ENCODE measurements around the gene WTIP.
"Not testable (repeated sequence)": the region's sequence is repeated elsewhere in the genome, so short reads cannot be mapped to it uniquely, and the experiment has no call there.

WTIP gene

GRCh38 chr19:34480971-34481841 is at the start of gene WTIP:
Gene WTIP (plus strand): TSS chr19:34481758. CDS start chr19:34481975, 217 bp downstream.
- DNase-seq (ENCODE audit: low read depth) = peak; percentile 48

GRCh38 chr19:34432797-34433196 is 48.8 kb upstream of the WTIP start:
- DNase-seq (ENCODE audit: low read depth) = no peak

- no peak for DNase-seq (ENCODE audit: low read depth)
Measured at GRCh38 chr19:34436716-34437115, 44.8 kb upstream of the WTIP start.

- no peak for DNase-seq (ENCODE audit: low read depth)
Measured at GRCh38 chr19:34448191-34448590, 33.4 kb upstream of the WTIP start.

GRCh38 chr19:34452723-34453122 is 28.8 kb upstream of the WTIP start:
- no peak for DNase-seq (ENCODE audit: low read depth)

- no peak for DNase-seq (ENCODE audit: low read depth)
Measured at GRCh38 chr19:34454091-34454490, 27.5 kb upstream of the WTIP start.

GRCh38 chr19:34454685-34455084 is 26.9 kb upstream of the WTIP start:
- DNase-seq (ENCODE audit: low read depth) = no peak

GRCh38 chr19:34455783-34456480 is 25.6 kb upstream of the WTIP start:
- DNase-seq (ENCODE audit: low read depth) = not testable (repeated sequence)

- no peak for DNase-seq (ENCODE audit: low read depth)
Measured at GRCh38 chr19:34457446-34457845, 24.1 kb upstream of the WTIP start.

GRCh38 chr19:34458677-34459076 is 22.9 kb upstream of the WTIP start:
- DNase-seq (ENCODE audit: low read depth) = no peak

GRCh38 chr19:34459614-34460013 is 21.9 kb upstream of the WTIP start:
- no peak for DNase-seq (ENCODE audit: low read depth)

- DNase-seq (ENCODE audit: low read depth) = no peak
Measured at GRCh38 chr19:34461375-34462100, 20.0 kb upstream of the WTIP start.

GRCh38 chr19:34464785-34465184 is 16.8 kb upstream of the WTIP start:
- DNase-seq (ENCODE audit: low read depth) = not testable (repeated sequence)

GRCh38 chr19:34468409-34468808 is 13.1 kb upstream of the WTIP start:
- DNase-seq (ENCODE audit: low read depth) = no peak

GRCh38 chr19:34469026-34469425 is 12.5 kb upstream of the WTIP start:
- DNase-seq (ENCODE audit: low read depth) = not testable (repeated sequence)

GRCh38 chr19:34471906-34472700 is 9.5 kb upstream of the WTIP start:
- DNase-seq (ENCODE audit: low read depth) = no peak

- DNase-seq (ENCODE audit: low read depth) = no peak
Measured at GRCh38 chr19:34474233-34474989, 7.1 kb upstream of the WTIP start.

- DNase-seq (ENCODE audit: low read depth) = peak; percentile 82
Measured at GRCh38 chr19:34475026-34475974, 6.3 kb upstream of the WTIP start.

GRCh38 chr19:34475975-34476594 is 5.5 kb upstream of the WTIP start:
- no peak for DNase-seq (ENCODE audit: low read depth)
